ENCODE data around the gene CLEC16A. TPM values are rescaled to one million over a fixed set of nuclear protein-coding genes. Genes with fewer than 3 reads are reported as not detected.

Gene CLEC16A
- total RNA-seq, 1 donor from 2014 or later = 22.1 TPM

GRCh38 chr16:11160676-11161115, 216.3 kb downstream of the CLEC16A start:
- DNase-seq = no peak

GRCh38 chr16:11161439-11161838, 217.1 kb downstream of the CLEC16A start:
- DNase-seq = no peak

DNA sequence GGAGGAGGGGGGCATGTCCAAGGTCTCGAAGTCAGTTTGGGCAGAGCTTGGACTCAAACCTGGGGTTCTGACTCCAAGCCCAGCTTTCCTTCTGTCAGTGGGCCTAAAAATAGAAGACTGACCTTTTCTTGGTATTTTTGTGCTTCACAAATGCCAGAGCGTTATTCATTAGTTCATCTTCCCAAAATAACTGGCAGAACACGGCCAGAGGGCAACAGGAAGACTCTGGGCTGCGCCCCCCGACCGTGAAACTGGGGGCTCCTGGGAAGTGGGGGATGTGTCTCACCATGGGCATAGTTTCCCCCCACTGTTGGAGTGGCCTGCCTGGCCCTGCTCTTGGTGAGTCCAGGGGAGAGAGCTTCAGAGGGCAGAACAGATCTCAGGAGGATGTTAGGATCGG, 217.6 kb downstream of the CLEC16A start:
- DNase-seq = peak; percentile 33

DNA sequence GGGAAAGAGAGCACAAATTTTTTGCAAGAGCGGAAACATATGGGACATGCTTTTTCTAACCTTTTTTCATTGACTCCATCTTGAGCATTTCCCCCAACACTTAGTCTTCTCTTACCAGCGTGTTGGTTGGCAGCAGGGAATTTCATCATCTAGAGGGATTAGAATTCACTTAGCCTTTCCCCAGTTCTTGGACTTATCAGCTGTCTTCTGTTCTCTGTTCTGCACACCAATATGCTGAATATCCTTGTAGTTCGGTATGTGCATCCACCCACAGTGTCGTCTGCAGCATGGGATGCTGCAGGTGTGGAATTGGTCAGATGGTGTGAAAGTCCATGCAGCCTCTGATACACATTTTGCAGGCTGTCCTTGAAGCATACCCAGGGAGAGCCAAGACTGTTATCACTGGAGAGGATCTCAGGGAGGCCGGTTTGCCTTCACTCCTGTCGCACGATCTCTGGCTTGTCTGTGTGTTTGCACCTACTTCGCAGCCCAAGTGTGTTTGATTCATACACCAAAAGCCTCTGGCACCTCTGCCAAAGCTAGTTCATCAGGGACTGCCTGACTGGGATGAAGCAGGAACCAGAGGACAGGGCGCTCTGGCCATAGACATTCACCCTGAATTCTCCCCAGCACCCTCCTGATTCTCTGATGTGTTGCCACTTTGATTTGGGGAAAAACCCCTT, 218.4 kb downstream of the CLEC16A start:
- DNase-seq = no peak

DNA sequence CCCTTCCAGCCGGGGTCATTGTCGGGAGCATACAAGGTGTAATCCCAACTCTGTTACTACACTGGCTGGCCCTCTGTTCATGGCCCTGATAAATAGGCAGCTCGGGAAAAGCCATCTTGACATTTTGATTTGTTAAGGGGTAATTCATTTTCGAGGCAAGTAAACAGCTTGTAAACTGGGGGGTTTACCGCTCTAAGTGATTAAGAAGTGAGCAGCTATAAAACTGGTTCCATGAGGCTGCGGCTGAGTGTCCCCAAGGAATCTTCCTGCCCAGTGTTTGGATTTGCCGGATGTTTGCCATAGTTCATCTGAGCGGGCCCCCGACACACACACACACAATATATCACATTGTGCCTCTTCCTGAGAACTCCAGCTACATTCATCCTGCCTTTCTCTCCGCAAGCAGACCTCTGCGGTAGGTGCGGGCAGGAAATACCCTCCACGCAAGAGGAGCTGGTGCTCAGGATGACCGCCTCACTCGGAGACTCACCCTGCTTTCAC, 219.4 kb downstream of the CLEC16A start:
- DNase-seq = no peak

GRCh38 chr16:11164482-11165270, 220.3 kb downstream of the CLEC16A start:
- no peak for DNase-seq

GRCh38 chr16:11165349-11165748, 221.0 kb downstream of the CLEC16A start:
- no peak for DNase-seq

- no peak for DNase-seq
Measured at GRCh38 chr16:11165894-11166665, 221.7 kb downstream of the CLEC16A start.

GRCh38 chr16:11167581-11167980, 223.2 kb downstream of the CLEC16A start:
- DNase-seq = no peak

DNA sequence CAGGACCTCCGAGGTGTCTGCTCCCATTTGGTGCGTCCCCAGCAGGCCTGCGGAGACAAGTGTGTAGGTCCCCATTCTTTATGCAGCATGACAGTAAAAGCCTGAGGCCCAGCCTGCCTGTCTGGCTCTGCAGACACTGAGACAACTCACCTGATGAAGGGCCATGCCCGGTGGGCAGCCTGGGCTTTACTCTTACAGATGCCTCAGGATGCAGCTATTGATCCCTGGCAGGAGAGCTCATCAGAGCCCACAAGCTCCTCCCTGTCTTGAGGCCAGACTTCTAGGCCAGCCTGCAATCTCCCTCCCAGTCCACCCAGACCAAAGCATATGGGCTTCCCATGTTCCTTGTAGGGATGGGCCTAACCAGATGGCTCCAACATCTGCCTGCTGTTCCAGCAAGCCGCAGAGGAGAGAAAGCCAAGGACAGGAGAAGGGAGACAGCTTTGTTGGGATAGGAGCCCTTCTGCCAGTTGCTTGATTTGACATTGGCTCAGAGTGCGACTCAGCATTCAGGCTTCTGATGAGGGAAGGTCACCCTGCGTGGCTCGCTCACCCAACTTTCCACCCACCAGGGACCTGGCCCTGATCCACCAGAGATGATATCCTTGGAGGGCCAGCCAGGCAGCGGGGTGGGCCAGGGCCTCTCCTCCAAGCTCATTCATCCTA, 224.2 kb downstream of the CLEC16A start:
- no peak for DNase-seq

DNA sequence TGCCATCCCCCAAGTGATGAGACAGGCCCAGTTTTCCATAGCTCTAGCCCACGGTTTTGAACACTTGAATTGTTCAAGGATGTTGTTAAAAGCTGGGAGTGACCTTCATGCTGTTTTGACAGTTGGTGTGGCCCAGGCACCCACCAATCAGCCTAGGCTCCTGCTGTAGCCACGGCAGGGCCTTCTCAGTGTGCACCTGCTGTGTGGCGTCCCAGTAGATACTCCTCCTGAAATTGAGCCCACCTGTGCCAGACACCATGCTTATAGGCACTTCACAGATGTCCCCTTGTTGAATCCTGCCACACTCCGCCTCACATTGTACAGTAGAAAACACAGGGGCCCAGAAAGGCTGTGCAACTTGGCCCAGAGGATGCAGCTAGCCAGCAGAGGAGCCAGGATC, 225.3 kb downstream of the CLEC16A start:
- no peak for DNase-seq

- DNase-seq = no peak
Measured at GRCh38 chr16:11170201-11170600, 225.8 kb downstream of the CLEC16A start.

DNA sequence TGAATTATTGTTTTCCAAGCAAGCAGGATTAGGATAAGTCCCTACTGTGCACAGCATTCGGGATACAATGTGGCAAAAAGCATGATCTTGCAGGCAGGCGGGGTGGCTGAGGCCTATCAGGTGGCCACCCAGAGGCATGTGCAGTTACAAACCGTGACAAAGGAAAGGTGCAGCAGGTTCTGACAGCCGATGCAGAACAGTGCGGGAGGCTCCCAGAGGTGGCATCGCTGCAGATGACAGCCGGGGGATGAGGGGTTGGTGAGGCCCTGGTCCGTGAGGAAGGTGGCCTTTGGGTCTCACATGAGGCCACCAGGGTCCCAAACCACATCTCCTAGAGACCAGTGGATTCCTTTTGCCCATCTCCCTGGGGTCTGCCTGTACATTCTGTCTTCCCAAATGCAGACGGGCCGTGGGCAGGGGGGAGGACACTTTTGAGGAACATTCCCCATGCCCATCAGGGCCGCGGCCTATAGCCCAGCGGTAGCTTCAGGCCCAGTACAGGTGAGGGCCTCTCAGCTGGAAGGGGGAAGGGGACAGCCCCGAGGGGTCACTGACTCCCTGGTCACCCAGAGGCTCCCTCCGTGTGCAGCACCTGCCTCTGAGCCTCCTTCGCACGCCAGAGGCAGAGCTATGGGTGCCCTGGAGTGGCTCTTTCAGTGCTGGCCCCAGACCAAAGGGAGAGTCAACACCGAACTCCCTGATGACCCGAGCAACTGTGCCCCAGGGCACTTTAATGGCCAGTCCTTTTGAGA, 226.5 kb downstream of the CLEC16A start:
- no peak for DNase-seq

DNA sequence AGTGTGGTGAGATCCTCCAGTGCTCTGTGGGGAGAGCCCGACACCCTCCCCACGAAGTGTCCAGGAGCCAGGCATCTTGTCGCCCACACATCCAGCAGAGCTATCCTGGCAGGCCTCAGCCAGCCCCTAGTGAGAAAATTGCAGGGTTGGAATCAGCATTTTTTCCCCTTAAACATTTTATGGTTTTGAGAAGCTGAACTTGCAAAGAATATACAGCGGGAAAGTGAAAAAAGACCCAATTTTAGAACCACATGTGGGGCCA, 227.0 kb downstream of the CLEC16A start:
- DNase-seq = no peak

GRCh38 chr16:11171757-11172299, 227.5 kb downstream of the CLEC16A start:
- no peak for DNase-seq

DNA sequence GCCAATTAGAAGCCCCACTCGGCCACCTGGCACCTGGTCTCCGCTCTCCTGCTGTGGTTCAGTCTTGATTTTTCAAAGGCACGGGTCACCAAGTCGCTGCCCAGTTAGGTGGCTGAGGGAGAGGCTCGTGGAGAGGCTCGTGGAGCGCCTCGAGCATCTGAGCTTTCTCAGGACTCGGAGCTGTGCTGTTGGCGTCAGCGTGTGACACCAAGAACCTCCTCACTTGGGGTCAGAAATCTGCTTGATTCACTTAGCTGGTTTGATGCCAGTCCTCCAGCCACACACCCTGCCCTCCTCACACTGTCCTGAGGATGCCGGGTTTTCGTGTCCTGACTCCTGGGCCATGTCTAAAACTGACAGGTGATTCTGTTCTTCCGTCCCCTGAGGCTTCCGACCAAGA, 229.1 kb downstream of the CLEC16A start:
- no peak for DNase-seq

GRCh38 chr16:11174141-11174540, 229.8 kb downstream of the CLEC16A start:
- DNase-seq = no peak

DNA sequence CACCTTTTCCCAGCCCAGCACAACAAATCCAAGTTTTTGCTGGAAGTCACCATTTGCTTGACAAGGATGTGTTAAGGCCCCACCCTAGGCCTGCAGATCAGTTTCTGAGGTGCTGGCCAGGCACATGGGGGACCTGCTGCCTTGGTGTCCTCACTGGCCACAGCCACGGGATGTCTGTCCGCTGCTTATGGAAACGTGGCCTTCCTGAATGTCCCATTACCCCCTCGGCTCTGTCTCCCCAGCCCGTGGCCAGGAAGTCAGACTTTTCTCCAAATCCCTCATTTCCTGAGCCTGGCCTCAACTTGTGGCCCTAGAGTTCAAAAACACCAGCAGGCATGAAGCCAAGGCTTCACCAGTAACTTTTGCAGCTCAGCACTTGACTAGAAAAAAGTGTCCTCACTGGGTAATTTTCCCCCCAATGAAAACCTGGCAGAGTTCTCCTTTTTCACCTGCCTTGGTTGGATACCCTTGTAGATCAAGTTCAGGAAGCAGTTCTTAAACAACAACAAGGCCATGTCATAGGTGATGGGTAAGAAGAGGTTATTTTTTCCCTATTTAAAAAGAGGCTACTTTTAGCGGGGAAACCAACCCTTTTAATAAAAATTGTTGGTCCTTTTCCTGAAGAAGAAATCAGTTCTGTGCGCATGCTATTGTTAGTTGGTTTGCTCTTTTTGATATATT, 230.9 kb downstream of the CLEC16A start:
- no peak for DNase-seq

- DNase-seq = no peak
Measured at GRCh38 chr16:11175787-11176341, 231.5 kb downstream of the CLEC16A start.

DNA sequence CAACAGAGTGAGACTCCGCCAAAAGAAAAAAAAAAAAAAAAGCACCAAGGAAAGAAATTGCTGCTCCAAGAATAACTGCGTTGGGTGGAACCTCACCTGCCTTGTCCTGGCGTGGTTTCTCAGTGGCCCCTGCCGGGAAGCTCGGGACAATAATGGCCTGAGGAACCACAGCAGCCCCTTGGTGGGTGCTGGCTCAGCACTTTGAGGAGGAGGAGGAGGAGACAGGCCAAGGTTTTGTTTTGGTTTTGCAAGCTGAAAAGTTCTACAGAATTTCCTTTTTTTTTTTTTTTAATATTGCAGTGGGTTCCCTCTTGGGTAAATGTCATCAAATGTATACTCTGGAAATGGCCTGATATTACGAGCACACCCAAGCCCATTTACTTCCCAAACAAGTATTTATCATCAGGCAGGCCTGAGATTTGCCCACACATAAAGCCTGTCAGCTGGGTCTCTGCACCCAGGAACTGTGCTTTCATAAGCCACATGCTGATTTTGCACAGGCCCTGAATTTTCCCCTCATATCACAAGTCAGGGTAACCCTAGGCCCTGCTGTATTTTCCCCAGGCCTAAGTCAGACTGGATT, 233.3 kb downstream of the CLEC16A start:
- DNase-seq = no peak
